GM18505 (cell line): ENCODE data around the gene MEIS2.

Experiments
- ATAC-seq: cut with Tn5 transposase; IDR thresholded peaks from one replicate; pipeline ENCODE4 v1.9.1; 2021; ENCODE audit not compliant: unreplicated experiment
- POLR2A ChIP-seq: IDR thresholded peaks from 4 replicates; pipeline ENCODE4 v1.6.1; 2011; ENCODE audit warnings: borderline replicate concordance; ENCODE audit not compliant: insufficient read depth, insufficient read length; ENCODE audit errors: extremely low read depth

The MEIS2 gene

DNA sequence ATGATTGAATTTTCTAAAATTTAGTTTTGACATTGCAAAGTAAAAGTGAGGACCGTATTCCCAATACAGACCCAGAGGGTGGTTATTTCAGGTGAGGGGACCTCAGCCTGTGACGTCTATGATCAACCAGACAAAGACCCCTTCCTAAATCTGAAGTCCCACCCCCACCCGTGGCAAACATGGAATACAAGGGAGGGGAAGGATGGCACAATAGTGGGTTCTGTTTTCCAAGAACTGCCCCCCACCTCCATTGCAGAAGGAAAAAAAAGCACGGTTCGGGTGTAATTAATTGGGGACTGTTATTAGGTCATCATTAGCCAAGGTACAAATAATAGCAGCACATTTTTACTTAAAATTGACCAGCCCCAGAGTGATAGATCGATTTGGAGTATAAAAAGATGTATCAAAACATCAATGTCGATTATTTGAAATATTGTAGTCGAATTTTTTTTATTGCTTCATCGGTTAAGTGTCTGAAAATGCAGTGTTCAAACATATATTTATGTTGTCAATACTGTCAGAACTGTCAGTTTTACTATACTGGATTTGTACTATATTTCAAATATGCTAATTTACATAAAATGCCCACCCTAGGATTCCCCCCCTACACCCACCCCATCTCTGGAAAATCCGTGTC lies 7.5 kb upstream of the MEIS2 start:
- no peak for ATAC-seq
- TF ChIP-seq POLR2A: no peak

DNA sequence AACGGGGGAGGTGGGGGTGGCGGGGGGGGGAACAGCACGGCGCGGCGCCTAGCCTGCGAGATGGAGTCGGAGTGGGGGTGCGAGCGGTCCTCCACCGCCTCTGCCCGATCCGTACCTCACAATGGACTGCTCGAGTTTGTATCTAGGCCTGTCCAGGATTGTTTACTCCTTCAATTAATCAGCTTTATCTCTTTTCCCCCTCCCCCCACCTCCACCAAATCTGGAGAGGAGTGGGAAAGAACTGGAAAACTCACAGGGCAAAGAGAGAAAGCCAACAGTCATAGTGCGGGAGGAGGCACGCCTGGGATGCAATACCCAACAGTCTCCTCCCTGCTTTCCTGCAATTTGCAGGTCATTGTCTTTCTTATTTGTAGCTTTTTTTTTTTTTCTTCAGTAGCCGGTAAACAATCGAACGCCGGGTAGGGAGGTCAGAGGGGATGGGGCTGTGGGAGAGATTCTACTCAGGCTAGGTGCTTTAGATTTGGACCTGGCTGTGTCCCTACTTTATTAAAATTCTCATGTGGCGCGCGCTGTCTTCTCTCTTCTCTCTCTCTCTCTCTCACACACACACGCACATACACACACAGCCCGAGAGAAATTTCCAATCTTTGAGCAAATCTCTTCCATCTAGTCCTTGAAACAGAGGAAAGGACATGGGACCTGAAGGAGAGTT lies 6.9 kb upstream of the MEIS2 start:
- ATAC-seq: no peak
- no peak for TF ChIP-seq POLR2A

DNA sequence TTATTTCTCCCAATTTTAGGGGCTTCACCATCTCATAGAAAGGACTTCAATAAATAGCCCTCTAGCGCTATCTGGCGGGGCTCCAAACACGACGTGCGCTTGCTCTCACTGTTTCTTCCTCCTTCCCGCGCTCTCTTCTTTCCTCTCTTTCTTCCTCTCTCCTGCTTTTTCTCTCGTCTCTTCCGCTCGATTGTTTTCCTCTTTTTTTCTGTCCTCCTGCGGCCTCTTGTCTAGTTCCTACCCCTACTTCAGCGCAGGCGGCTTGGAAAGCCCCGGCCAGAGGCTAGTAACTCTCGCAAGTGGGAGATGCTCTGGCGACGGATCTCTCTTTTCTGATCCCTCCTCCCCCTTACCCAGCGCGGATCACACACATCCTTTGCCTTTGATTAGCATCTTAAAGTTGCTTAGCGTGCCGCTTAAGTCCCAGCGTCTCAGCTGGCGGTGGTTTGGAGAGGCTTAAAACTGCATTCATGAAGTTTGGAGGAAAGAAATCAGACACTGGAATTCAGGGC lies 6.2 kb upstream of the MEIS2 start:
- TF ChIP-seq POLR2A: no peak
- ATAC-seq: no peak

GRCh38 chr15:37105889-37106288 lies 5.5 kb upstream of the MEIS2 start:
- no peak for TF ChIP-seq POLR2A
- ATAC-seq: no peak

GRCh38 chr15:37105029-37105428 lies 4.7 kb upstream of the MEIS2 start:
- TF ChIP-seq POLR2A: no peak
- ATAC-seq: no peak

- ATAC-seq: no peak
- no peak for TF ChIP-seq POLR2A
Measured at GRCh38 chr15:37104424-37104981, 4.2 kb upstream of the MEIS2 start.

- no peak for ATAC-seq
Measured at GRCh38 chr15:37103475-37104423, 3.4 kb upstream of the MEIS2 start.

DNA sequence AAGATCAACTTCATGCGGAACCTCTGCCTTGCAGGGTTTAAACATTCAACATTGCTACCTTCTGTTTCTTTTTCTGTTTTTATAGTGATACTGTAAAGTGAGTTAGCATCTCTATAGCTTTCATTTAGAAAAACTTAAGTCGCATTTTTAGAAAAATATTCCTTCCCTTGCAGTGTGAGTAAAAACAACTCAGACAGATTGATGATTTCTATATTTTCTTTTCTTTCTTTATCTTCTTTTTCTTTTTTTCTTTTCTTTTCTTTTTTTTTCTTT lies 2.8 kb upstream of the MEIS2 start:
- no peak for TF ChIP-seq POLR2A
- no peak for ATAC-seq

More at GRCh38 chr15:37103475-37104423, 3.4 kb upstream of the MEIS2 start:
- TF ChIP-seq POLR2A: no peak

DNA sequence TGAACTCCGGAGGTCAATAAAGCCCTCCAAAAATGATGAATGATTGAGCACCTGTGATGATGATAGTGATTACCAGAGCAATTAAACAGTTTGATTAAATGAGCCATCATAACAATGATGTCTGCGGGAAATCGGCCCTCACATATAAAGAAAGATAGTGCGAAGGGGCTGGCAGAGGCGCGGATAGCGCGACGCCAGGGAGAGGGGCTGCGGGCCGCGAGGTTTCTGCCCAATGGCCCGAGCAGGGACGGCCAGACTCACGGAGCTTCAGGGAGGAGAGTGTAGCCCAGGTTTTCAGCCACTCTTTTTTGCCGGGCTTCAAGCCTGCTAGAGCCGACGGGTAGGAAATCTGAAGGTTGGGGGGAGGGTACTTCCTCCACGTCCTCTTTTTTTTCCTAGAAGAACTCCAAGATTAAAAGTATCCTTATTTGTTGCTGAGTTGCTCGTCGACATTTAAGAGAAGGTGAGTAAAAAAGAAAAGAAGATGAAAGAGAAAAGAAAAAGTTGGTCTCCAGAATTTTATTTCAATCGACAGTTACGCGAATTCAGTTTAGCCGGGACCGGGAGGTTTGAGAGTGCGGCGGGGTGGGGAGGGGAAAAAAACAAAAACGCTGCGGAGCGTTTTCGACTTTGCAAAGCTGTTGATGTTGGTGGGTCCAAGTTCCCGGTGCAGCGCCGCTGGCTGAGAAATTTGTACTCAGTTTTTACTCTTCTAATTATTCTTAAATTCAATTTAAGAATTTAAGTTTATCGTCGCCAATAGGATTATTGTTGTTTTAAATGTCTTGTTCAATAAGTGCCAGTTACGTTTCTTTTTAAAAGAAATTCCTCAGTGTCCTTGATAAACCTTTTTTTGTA lies 2.2 kb upstream of the MEIS2 start:
- ATAC-seq: no peak
- TF ChIP-seq POLR2A: no peak

- ATAC-seq: peak; percentile 1
- no peak for TF ChIP-seq POLR2A
Measured at GRCh38 chr15:37101980-37102304, 1.6 kb upstream of the MEIS2 start.

DNA sequence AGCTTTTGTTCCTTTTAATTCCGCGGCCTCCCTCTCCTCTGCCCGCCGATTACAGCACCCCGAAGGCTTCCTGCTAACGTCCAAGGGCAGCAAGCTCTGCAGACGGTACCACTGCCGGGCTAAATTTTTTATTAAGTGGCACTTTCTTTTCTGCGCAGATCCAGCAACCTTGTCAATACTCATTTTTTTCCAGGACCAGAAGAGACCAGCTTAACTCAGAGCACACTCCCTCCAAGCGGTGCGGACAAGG lies 542 bp upstream of the MEIS2 start:
- ATAC-seq: peak; percentile 7
- TF ChIP-seq POLR2A: no peak

GRCh38 chr15:37099319-37100108 lies 835 bp downstream of the MEIS2 start:
- no peak for ATAC-seq
- TF ChIP-seq POLR2A: no peak
